H9 (cell line): ENCODE data around the gene TBC1D1. TPM values are rescaled to one million over a fixed set of nuclear protein-coding genes. Genes with fewer than 3 reads are reported as not detected.

Experiments
- DNase-seq: peaks from one replicate; pipeline ENCODE4 v3.0.0-alpha.2; 2017
- H2AFZ ChIP-seq: one replicate; pipeline ENCODE4 v1.6.1; 2013; ENCODE audit warnings: mild to moderate bottlenecking, low read length, control low read depth, moderate library complexity
- H2AK5ac ChIP-seq: 2 replicates; pipeline ENCODE4 v1.6.1; 2013; ENCODE audit warnings: low read length, control low read depth, mixed read lengths; ENCODE audit not compliant: insufficient read length
- H2BK120ac ChIP-seq: one replicate; pipeline ENCODE4 v1.6.1; 2013; ENCODE audit warnings: low read depth, mild to moderate bottlenecking, low read length, control low read depth, inconsistent platforms; ENCODE audit not compliant: poor library complexity, severe bottlenecking
- H2BK12ac ChIP-seq: 2 replicates; pipeline ENCODE4 v1.6.1; 2013; ENCODE audit warnings: low read length, control low read depth, mixed read lengths, low read depth; ENCODE audit not compliant: insufficient read length
- H2BK15ac ChIP-seq: 2 replicates; pipeline ENCODE4 v1.6.1; 2013; ENCODE audit warnings: low read depth, low read length, control low read depth
- H2BK20ac ChIP-seq: one replicate; pipeline ENCODE4 v1.6.1; 2013; ENCODE audit warnings: low read depth, mild to moderate bottlenecking, low read length, control low read depth, inconsistent platforms; ENCODE audit not compliant: poor library complexity, severe bottlenecking
- H2BK5ac ChIP-seq: 2 replicates; pipeline ENCODE4 v1.6.1; 2013; ENCODE audit warnings: low read length, control low read depth, mixed read lengths; ENCODE audit not compliant: insufficient read length
- H3K14ac ChIP-seq: 2 replicates; pipeline ENCODE4 v1.6.1; 2013; ENCODE audit warnings: low read length, control low read depth; ENCODE audit not compliant: insufficient read depth
- H3K18ac ChIP-seq: 2 replicates; pipeline ENCODE4 v1.6.1; 2013; ENCODE audit warnings: low read depth, mild to moderate bottlenecking, mixed read lengths, low read length, control low read depth; ENCODE audit not compliant: insufficient read length
- H3K23ac ChIP-seq: 2 replicates; pipeline ENCODE4 v1.6.1; 2013; ENCODE audit warnings: low read length, control low read depth, mixed read lengths, low read depth; ENCODE audit not compliant: insufficient read length
- H3K23me2 ChIP-seq: 2 replicates; pipeline ENCODE4 v1.6.1; 2013; ENCODE audit warnings: low read depth, mild to moderate bottlenecking, mixed read lengths, low read length, control low read depth; ENCODE audit not compliant: insufficient read length, poor library complexity, severe bottlenecking
- H3K27ac ChIP-seq: 2 replicates; pipeline ENCODE4 v1.5.1; 2013; ENCODE audit warnings: low read length, control low read depth, mixed read lengths, low read depth; ENCODE audit not compliant: insufficient read length
- H3K27me3 ChIP-seq: 2 replicates; pipeline ENCODE4 v1.6.1; 2013; ENCODE audit warnings: low read length, control low read depth, inconsistent platforms; ENCODE audit not compliant: insufficient read depth
- H3K4ac ChIP-seq: 2 replicates; pipeline ENCODE4 v1.6.1; 2013; ENCODE audit warnings: low read depth, mild to moderate bottlenecking, control low read depth, inconsistent platforms, low read length, moderate library complexity
- H3K4me1 ChIP-seq: 2 replicates; pipeline ENCODE4 v1.6.1; 2013; ENCODE audit warnings: low read length, control low read depth, inconsistent platforms; ENCODE audit not compliant: insufficient read depth
- H3K4me2 ChIP-seq: 2 replicates; pipeline ENCODE4 v1.6.1; 2013; ENCODE audit warnings: low read length, control low read depth, mixed read lengths; ENCODE audit not compliant: insufficient read length, insufficient read depth
- H3K56ac ChIP-seq: 2 replicates; pipeline ENCODE4 v1.6.1; 2013; ENCODE audit warnings: low read depth, mild to moderate bottlenecking, mixed read lengths, low read length, control low read depth; ENCODE audit not compliant: insufficient read length
- H3K79me1 ChIP-seq: 2 replicates; pipeline ENCODE4 v1.6.1; 2013; ENCODE audit warnings: low read depth, mild to moderate bottlenecking, moderate library complexity, low read length, control low read depth, inconsistent platforms; ENCODE audit not compliant: insufficient read depth, poor library complexity, severe bottlenecking
- H3K79me2 ChIP-seq: 2 replicates; pipeline ENCODE4 v1.6.1; 2013; ENCODE audit warnings: low read length, control low read depth, inconsistent platforms; ENCODE audit not compliant: insufficient read depth
- H3K9ac ChIP-seq: 2 replicates; pipeline ENCODE4 v1.6.1; 2013; ENCODE audit warnings: low read length, control low read depth, mixed read lengths; ENCODE audit not compliant: insufficient read length; ENCODE audit errors: extremely low read depth
- H3K9me3 ChIP-seq: one replicate; pipeline ENCODE4 v1.6.1; 2013; ENCODE audit warnings: low read depth, low read length, inconsistent platforms; ENCODE audit not compliant: control insufficient read depth
- H3T11ph ChIP-seq: one replicate; pipeline ENCODE4 v1.6.1; 2013; ENCODE audit warnings: mild to moderate bottlenecking, low read length, control low read depth, inconsistent platforms
- H4K20me1 ChIP-seq: one replicate; pipeline ENCODE4 v1.6.1; 2013; ENCODE audit not compliant: control insufficient read depth, insufficient read length, insufficient read depth
- H4K5ac ChIP-seq: 2 replicates; pipeline ENCODE4 v1.6.1; 2013; ENCODE audit warnings: low read depth, mild to moderate bottlenecking, mixed read lengths, low read length, control low read depth; ENCODE audit not compliant: insufficient read length
- H4K8ac ChIP-seq: replicated peaks from 2 replicates; pipeline ENCODE4 v1.6.1; 2013; ENCODE audit warnings: low read length, control low read depth, mixed read lengths, low read depth; ENCODE audit not compliant: insufficient read length
- H4K91ac ChIP-seq: 2 replicates; pipeline ENCODE4 v1.6.1; 2013; ENCODE audit warnings: low read depth, mild to moderate bottlenecking, moderate library complexity, mixed read lengths, low read length, control low read depth; ENCODE audit not compliant: insufficient read length
- H3K27ac Mint-ChIP-seq, 3 experiments: 2 replicates in 2 of 3; 3 replicates in 1 of 3; pipeline ENCODE4 v1.8.0; 2020 to 2021; ENCODE audit warnings: mixed read lengths in 3 of 3, mild to moderate bottlenecking in 1 of 3, moderate library complexity in 1 of 3
- H3K27me3 Mint-ChIP-seq: 2 replicates; pipeline ENCODE4 v1.8.0; 2021; ENCODE audit warnings: low read depth, mild to moderate bottlenecking, moderate library complexity, mixed read lengths
- H3K36me3 Mint-ChIP-seq, 3 experiments: 2 replicates in 2 of 3; 3 replicates in 1 of 3; pipeline ENCODE4 v1.8.0; 2020 to 2021; ENCODE audit warnings: low read depth in 3 of 3, mixed read lengths in 3 of 3; ENCODE audit not compliant: insufficient read depth in 1 of 3
- H3K4me1 Mint-ChIP-seq, 2 experiments: 2 replicates each; pipeline ENCODE4 v1.8.0; 2020; ENCODE audit warnings: mixed read lengths in 2 of 2
- H3K4me3 Mint-ChIP-seq, 2 experiments: 2 replicates in 1 of 2; 3 replicates in 1 of 2; pipeline ENCODE4 v1.8.0; 2020 to 2021; ENCODE audit warnings: mild to moderate bottlenecking in 2 of 2, mixed read lengths in 2 of 2, moderate library complexity in 1 of 2
- H3K9me3 Mint-ChIP-seq, 2 experiments: 2 replicates in 1 of 2; 3 replicates in 1 of 2; pipeline ENCODE4 v1.8.0; 2020; ENCODE audit warnings: mild to moderate bottlenecking in 2 of 2, mixed read lengths in 2 of 2, moderate library complexity in 1 of 2
- CTCF ChIP-seq: fragments of 200-600 bp; sonication (generic); conservative IDR thresholded peaks from 3 replicates; pipeline ENCODE4 v1.8.0; 2021; ENCODE audit warnings: antibody characterized with exemption, mild to moderate bottlenecking
- WGBS: extraction: QIAGEN DNeasy Blood & Tissue Kit; methylation state at CpG from one replicate; pipeline ENCODE4 v1.1.7; 2013; ENCODE audit warnings: missing lambda C conversion rate, low lambda C conversion rate, mixed read lengths; ENCODE audit not compliant: insufficient read length; ENCODE audit errors: extremely low coverage; 5-methylcytosine and 5-hydroxymethylcytosine counted together
- total RNA-seq: library from RNA; stranded (reverse); gene quantifications from 2 replicates; pipeline ENCODE4 v1.2.1, GENCODE V29; 2021

The TBC1D1 gene
- total RNA-seq, 1 experiment from 2014 or later = 109 TPM

DNA sequence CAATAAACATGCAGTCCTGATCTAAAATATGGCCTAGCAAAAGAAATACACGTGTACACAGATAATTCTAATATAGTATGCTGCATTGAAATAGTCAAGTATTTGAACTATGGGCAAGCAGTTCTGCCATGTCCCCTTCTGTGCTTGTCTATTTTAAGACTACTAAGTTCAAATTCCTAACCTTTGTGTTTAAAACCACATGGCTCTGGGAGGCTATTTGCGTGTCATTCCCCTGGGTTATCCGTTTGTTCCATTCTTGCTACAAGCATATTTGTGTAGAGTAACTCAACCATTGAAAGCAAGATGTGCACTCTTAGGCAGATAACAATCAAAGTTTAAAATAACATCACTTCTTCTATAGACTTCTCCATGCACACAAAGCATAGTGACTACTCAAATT, 25.4 kb upstream of the TBC1D1 start:
- Mint-ChIP-seq H3K4me1 (no peaks in the 10 kb centered on the region), H3K27me3 (no peaks in the 10 kb centered on the region), H3K36me3 (peaks cover 4 to 26% (median 13%) of the 10 kb centered on the region in 3 experiments; a peak in 6 of 7 replicates), H3K4me3 (no peak overlapping the region), H3K27ac (no peak overlapping the region), H3K9me3 (no peaks in the 10 kb centered on the region)
- Histone ChIP-seq H3K23me2 (no peaks in the 10 kb centered on the region), H2BK15ac (no peak overlapping the region), H4K20me1 (no peaks in the 10 kb centered on the region), H3K79me2 (no peaks in the 10 kb centered on the region), H2AK5ac (no peak overlapping the region), H4K8ac (no peak overlapping the region), H3K4me2 (no peak overlapping the region), H3K4me1 (no peaks in the 10 kb centered on the region), H3K23ac (no peak overlapping the region), H3K18ac (no peak overlapping the region), H3T11ph (no peak overlapping the region), H3K14ac (no peak overlapping the region), H2BK12ac (no peak overlapping the region), H2BK5ac (no peak overlapping the region), H2BK120ac (no peak overlapping the region), H3K27ac (no peak overlapping the region), H3K56ac (no peak overlapping the region), H3K9ac (no peak overlapping the region), H3K79me1 (no peaks in the 10 kb centered on the region), H3K27me3 (no peaks in the 10 kb centered on the region), H3K4ac (no peak overlapping the region), H2AFZ (no peak overlapping the region), H3K9me3 (no peaks in the 10 kb centered on the region), H4K5ac (no peak overlapping the region), H2BK20ac (no peak overlapping the region), H4K91ac (no peak overlapping the region)
- no CpG with 5 or more reads among the region's 3 CpGs for WGBS
- no peak for DNase-seq
- no peak for TF ChIP-seq CTCF
